Rectal smooth muscle tissue (tissue), 1 donor: ENCODE results near the gene IRS2.

ENCODE experiments used
- H3K27ac ChIP-seq: one replicate; pipeline ENCODE4 v1.7.0; 2013; ENCODE audit warnings: low read depth, low read length, inconsistent platforms
- H3K27me3 ChIP-seq: one replicate; pipeline ENCODE4 v1.7.0; 2013; ENCODE audit warnings: low read length; ENCODE audit not compliant: control insufficient read depth, insufficient read depth
- H3K36me3 ChIP-seq: one replicate; pipeline ENCODE4 v1.7.0; 2013; ENCODE audit warnings: low read length; ENCODE audit not compliant: control insufficient read depth, insufficient read depth
- H3K4me1 ChIP-seq: one replicate; pipeline ENCODE4 v1.7.0; 2013; ENCODE audit warnings: low read length; ENCODE audit not compliant: control insufficient read depth, insufficient read depth
- H3K4me3 ChIP-seq: one replicate; pipeline ENCODE4 v1.7.0; 2013; ENCODE audit warnings: low read length
- H3K9ac ChIP-seq: one replicate; pipeline ENCODE4 v1.7.0; 2013; ENCODE audit warnings: low read length

Gene IRS2

GRCh38 chr13:109769921-109770320 is 16.5 kb downstream of the IRS2 start:
- H3K27me3 ChIP-seq = no peaks in the 10 kb centered on the region
- no peak overlapping the region for H3K4me3 ChIP-seq
- no peak overlapping the region for H3K9ac ChIP-seq
- H3K36me3 ChIP-seq = peaks cover 6% of the 10 kb centered on the region
- H3K4me1 ChIP-seq = peaks cover 5% of the 10 kb centered on the region
- no peak overlapping the region for H3K27ac ChIP-seq

DNA sequence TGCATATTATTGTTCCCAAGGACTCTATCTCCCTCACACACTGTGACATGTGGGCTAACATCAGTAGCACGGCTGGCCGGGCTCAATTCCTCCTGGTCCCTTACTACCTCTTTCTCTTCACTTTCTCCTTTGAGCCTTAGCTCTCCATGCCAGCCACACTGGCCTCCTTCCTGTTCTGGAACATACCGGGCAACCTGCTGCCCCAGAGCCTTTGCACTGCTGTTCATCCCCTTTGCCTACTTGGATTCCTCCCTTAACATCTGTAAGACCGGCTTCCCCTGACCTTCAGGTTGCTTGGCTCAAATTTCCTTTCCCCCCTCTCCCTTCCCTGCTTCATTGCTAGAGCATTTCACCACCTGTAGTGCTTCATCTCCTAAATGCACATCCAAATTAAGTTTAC is 17.1 kb downstream of the IRS2 start:
- H3K4me1 ChIP-seq = peaks cover 6% of the 10 kb centered on the region
- H3K4me3 ChIP-seq = no peak overlapping the region
- no peak overlapping the region for H3K27ac ChIP-seq
- no peak overlapping the region for H3K9ac ChIP-seq
- H3K36me3 ChIP-seq = peaks cover 6% of the 10 kb centered on the region
- H3K27me3 ChIP-seq = no peaks in the 10 kb centered on the region

GRCh38 chr13:109768616-109769015 is 17.8 kb downstream of the IRS2 start:
- Histone ChIP-seq H3K4me1 (peaks cover 6% of the 10 kb centered on the region), H3K4me3 (no peak overlapping the region), H3K27ac (no peak overlapping the region), H3K27me3 (no peaks in the 10 kb centered on the region), H3K36me3 (peaks cover 6% of the 10 kb centered on the region), H3K9ac (no peak overlapping the region)

GRCh38 chr13:109768176-109768575 is 18.2 kb downstream of the IRS2 start:
- no peak overlapping the region for H3K27ac ChIP-seq
- H3K36me3 ChIP-seq = peaks cover 6% of the 10 kb centered on the region
- H3K4me3 ChIP-seq = no peak overlapping the region
- no peaks in the 10 kb centered on the region for H3K27me3 ChIP-seq
- peaks cover 6% of the 10 kb centered on the region for H3K4me1 ChIP-seq
- H3K9ac ChIP-seq = no peak overlapping the region

- Histone ChIP-seq H3K27ac (no peak overlapping the region), H3K27me3 (no peaks in the 10 kb centered on the region), H3K36me3 (peaks cover 6% of the 10 kb centered on the region), H3K4me3 (no peak overlapping the region), H3K4me1 (peaks cover 6% of the 10 kb centered on the region), H3K9ac (no peak overlapping the region)
Observed at GRCh38 chr13:109767023-109767422, 19.4 kb downstream of the IRS2 start.

DNA sequence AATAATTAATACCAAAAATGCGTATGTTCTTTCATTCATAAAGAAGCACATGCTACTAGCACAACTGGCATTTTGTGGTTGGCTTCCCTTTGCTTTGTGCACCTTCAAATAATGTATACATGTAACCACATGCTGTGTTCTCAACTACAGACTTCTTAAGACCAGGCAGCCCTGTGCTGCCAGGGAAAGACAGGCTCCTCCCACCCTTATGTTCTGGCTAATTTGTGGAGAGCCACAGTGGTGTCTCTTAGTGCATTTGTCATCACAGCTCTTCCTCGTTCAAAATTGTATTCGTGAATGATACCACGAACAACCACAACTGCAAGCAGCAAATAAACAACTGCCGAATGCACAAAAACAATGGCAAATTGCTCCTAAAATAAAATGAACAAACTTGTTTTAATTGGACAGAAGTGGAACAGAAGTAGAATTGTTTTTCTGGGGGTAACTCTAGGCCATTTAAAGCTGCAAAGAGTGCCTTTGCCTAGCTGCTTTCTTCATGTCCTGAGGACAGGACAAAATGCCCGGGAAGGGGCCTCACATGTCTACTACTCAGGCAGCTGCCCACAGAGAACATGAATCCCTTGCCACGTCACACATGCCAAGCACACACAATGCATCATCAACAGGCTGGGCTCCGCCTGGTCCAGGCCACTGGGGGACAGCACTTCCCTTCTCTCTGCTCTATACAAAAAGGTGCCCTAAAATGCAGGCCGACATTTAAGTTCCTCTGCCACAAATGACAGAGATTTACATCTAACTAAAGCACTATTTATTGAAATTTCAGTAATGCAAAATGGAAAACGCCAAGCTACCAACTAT is 21.7 kb downstream of the IRS2 start:
- Histone ChIP-seq H3K36me3 (no peaks in the 10 kb centered on the region), H3K27me3 (no peaks in the 10 kb centered on the region), H3K27ac (no peak overlapping the region), H3K4me3 (no peak overlapping the region), H3K9ac (no peak overlapping the region), H3K4me1 (peaks cover 2% of the 10 kb centered on the region)

- H3K27ac ChIP-seq = no peak overlapping the region
- no peak overlapping the region for H3K4me3 ChIP-seq
Observed at GRCh38 chr13:109764045-109764444, 22.3 kb downstream of the IRS2 start.

GRCh38 chr13:109762791-109763190 is 23.6 kb downstream of the IRS2 start:
- H3K27me3 ChIP-seq = no peaks in the 10 kb centered on the region
- no peaks in the 10 kb centered on the region for H3K36me3 ChIP-seq
- H3K4me3 ChIP-seq = no peak overlapping the region
- no peak overlapping the region for H3K9ac ChIP-seq
- H3K4me1 ChIP-seq = peaks cover 2% of the 10 kb centered on the region
- H3K27ac ChIP-seq = no peak overlapping the region

More at GRCh38 chr13:109764045-109764444, 22.3 kb downstream of the IRS2 start:
- Histone ChIP-seq H3K9ac (no peak overlapping the region), H3K36me3 (no peaks in the 10 kb centered on the region), H3K27me3 (no peaks in the 10 kb centered on the region), H3K4me1 (peaks cover 2% of the 10 kb centered on the region)

- H3K27ac ChIP-seq = no peak overlapping the region
- no peak overlapping the region for H3K4me3 ChIP-seq
- H3K27me3 ChIP-seq = no peaks in the 10 kb centered on the region
- peaks cover 2% of the 10 kb centered on the region for H3K4me1 ChIP-seq
- H3K36me3 ChIP-seq = no peaks in the 10 kb centered on the region
- no peak overlapping the region for H3K9ac ChIP-seq
Observed at GRCh38 chr13:109761695-109762094, 24.7 kb downstream of the IRS2 start.

DNA sequence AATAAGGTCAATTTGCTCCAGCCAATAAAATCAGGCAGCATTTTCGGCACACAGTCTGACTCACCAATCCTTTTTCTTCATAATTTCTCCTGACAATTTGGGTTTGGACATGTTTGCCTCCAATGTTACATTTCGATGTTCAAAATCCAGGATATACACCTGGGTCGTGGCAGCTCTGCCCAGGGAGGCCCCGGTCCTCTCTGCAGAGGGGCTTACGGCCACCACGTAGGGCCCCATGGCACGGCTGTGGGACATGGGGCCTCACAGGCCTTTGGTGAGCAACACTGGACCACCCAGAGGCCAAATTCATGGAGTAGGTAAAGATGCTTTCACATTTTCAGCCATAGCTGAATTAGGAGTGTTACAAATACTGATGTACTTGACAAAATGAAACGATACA is 25.4 kb downstream of the IRS2 start:
- Histone ChIP-seq H3K27ac (no peak overlapping the region), H3K4me3 (no peak overlapping the region), H3K9ac (no peak overlapping the region), H3K36me3 (no peaks in the 10 kb centered on the region), H3K27me3 (no peaks in the 10 kb centered on the region), H3K4me1 (peaks cover 2% of the 10 kb centered on the region)

- no peak overlapping the region for H3K4me3 ChIP-seq
- no peak overlapping the region for H3K9ac ChIP-seq
- no peak overlapping the region for H3K27ac ChIP-seq
- H3K27me3 ChIP-seq = no peaks in the 10 kb centered on the region
- H3K4me1 ChIP-seq = peaks cover 2% of the 10 kb centered on the region
- peaks cover 4% of the 10 kb centered on the region for H3K36me3 ChIP-seq
Observed at GRCh38 chr13:109760402-109760801, 26.0 kb downstream of the IRS2 start.

DNA sequence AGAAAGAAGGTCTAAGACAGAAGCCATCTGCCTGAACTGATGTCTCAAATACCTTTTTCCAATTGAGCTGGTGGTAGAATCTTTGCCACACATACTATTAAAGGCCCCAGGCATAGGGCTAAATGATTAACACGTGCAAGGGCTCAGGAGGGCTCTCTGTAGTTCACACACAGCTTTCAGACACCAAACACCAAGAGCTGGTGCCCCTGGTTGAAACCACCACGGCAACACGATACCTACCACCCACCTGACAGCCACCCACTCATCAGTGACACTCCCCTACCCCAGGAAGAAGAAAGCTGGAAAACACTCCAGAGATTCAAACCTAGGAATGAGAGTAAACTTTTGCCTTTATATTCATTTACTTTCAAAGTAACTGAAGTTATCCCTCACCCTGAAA is 26.8 kb downstream of the IRS2 start:
- peaks cover 7% of the 10 kb centered on the region for H3K36me3 ChIP-seq
- H3K9ac ChIP-seq = no peak overlapping the region
- no peaks in the 10 kb centered on the region for H3K4me1 ChIP-seq

DNA sequence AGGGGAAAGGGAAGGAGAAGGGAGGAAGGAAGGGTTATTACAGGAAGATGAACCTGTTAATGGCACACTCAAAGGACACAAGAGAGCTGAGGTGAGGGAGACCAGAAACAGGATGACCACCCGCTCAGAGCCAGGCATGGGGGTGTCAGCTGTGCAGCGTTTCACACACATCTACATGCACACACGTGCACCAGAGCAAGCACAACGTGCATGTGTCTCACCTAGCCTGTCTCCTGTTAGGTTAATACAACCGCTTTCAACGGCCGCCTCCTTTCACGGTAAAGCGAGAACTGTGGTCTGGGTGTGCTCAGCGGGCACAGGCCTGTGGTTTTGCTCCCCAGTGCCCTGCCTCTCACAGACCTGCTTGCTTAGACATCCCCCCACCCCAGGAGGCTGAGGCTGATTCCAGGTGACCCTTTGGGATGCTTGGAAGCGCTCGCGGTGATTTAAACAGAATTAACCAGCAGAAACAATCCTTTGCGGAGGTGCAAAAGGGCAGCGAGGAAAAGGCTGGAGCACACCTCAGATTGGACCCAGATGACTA is 27.4 kb downstream of the IRS2 start:
- Histone ChIP-seq H3K4me3 (no peak overlapping the region), H3K36me3 (peaks cover 7% of the 10 kb centered on the region), H3K4me1 (no peaks in the 10 kb centered on the region)

More for the DNA sequence above, 26.8 kb downstream of the IRS2 start:
- H3K27me3 ChIP-seq = no peaks in the 10 kb centered on the region
- H3K4me3 ChIP-seq = no peak overlapping the region
- no peak overlapping the region for H3K27ac ChIP-seq

More for the DNA sequence above, 27.4 kb downstream of the IRS2 start:
- no peak overlapping the region for H3K9ac ChIP-seq
- H3K27ac ChIP-seq = no peak overlapping the region
- H3K27me3 ChIP-seq = no peaks in the 10 kb centered on the region
